Left lung (tissue), 10 donors: ENCODE data around the gene SLC39A8. TPM values are rescaled to one million over a fixed set of nuclear protein-coding genes. Genes with fewer than 3 reads are reported as not detected.
"Not testable (repeated sequence)": the region's sequence is repeated elsewhere in the genome, so short reads cannot be mapped to it uniquely, and the experiment has no call there.

ENCODE experiments used
- ATAC-seq: fragments of 200-7000 bp; cut with Tn5 transposase; one replicate; pipeline ENCODE4 v1.9.1; 2020; ENCODE audit warnings: moderate library complexity
- DNase-seq, 4 donors: peaks; one replicate each; pipeline ENCODE4 v3.0.0-alpha.2; 2013 to 2020
- H3K27ac ChIP-seq, 2 donors: fragments of 200-600 bp; sonication (generic) in 1 of 2; one replicate each; pipeline versions ENCODE4 v1.5.0 to v1.8.0; 2020 to 2021
- H3K27me3 ChIP-seq, 2 donors: fragments of 200-600 bp; sonication (generic) in 1 of 2; one replicate each; pipeline versions ENCODE4 v1.5.0 to v1.8.0; 2020 to 2021
- H3K36me3 ChIP-seq, 2 donors: fragments of 200-600 bp; sonication (generic) in 1 of 2; one replicate each; pipeline versions ENCODE4 v1.5.0 to v1.8.0; 2020 to 2021
- H3K4me1 ChIP-seq, 2 donors: fragments of 200-600 bp; one replicate each; pipeline ENCODE4 v1.8.0; 2021
- H3K4me3 ChIP-seq, 2 donors: fragments of 200-600 bp; sonication (generic) in 1 of 2; one replicate each; pipeline versions ENCODE4 v1.5.0 to v1.8.0; 2020 to 2021; ENCODE audit warnings: mild to moderate bottlenecking in 1 of 2
- H3K9me3 ChIP-seq, 2 donors: fragments of 200-600 bp; sonication (generic) in 1 of 2; one replicate each; pipeline versions ENCODE4 v1.5.0 to v1.8.0; 2020 to 2021
- CTCF ChIP-seq, 2 donors: fragments of 200-600 bp; sonication (generic) in 1 of 2; IDR thresholded peaks; one replicate each; pipeline versions ENCODE4 v1.5.0 to v1.8.0; 2021; ENCODE audit warnings: antibody characterized with exemption in 2 of 2
- intact Hi-C, 2 donors: fragments of 100-400 bp; cut with DNase I; formaldehyde crosslinking; loops; one replicate each; pipeline versions ENCODE4 v1.11.2 to v1.14.2; 2022
- polyA plus RNA-seq, 6 donors: library from polyadenylated mRNA; unstranded; fragments of 120-200 nt; gene quantifications; one replicate each; pipeline ENCODE4 v1.2.1, GENCODE V29; 2013; ENCODE audit not compliant: insufficient read length in 6 of 6
- total RNA-seq, 2 donors: library from RNA; stranded (reverse); fragmentation: NEBNext Ultra II Directional; extraction: Animal tissue kit (Norgen Biotek cat#: 25700); gene quantifications; one replicate each; pipeline ENCODE4 v1.2.1, GENCODE V29; 2021
- donor health status: DM: no; HTN: yes; CAD: no.
- donor health status: DM: no; HTN: no; CAD: no.

The SLC39A8 gene
- total and polyA plus RNA-seq, 8 donors, result 4.5 to 318 (median 7.1) TPM

GRCh38 chr4:102246416-102246815, 98.9 kb downstream of the SLC39A8 start:
- TF ChIP-seq CTCF (IDR thresholded peaks at IDR 0.05), result no peak
- Histone ChIP-seq H3K9me3 (peaks cover 0 to 8% of the 10 kb centered on the region in 2 donors), H3K4me1 (no peaks in the 10 kb centered on the region), H3K4me3 (no peak overlapping the region), H3K36me3 (no peaks in the 10 kb centered on the region), H3K27ac (no peak overlapping the region), H3K27me3 (no peaks in the 10 kb centered on the region)
- no peak for DNase-seq
- intact Hi-C loops, result no loop called here
- ATAC-seq, result no peak

DNA sequence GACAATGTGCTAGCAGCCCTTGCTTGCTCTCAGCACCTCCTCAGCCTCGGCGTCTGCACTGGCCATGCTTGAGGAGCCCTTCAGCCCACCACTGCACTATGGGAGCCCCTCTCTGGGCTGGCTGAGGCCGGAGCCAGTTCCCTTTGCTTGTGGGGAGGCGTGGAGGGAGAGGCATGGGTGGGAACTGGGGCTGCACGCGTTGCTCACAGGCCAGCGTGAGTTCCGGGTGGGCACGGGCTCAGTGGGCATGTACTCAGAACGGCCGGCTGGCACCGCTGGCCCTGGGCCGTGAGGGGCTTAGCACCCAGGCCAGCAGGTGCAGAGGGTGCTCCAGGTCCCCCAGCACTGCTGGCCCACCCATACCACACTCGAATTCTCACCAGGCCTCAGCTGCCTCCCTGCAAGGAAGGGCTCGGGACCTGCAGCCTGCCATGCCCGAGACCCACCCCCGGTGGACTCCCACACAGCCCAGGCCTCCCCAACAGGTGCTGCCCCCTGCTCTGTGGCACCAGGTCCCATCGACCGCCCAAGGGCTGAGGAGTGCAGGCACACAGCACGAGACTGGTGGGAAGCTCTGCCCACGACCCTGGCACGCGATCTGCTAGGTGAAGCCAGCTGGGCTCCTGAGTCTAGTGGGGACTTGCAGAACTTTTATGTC, 100.3 kb downstream of the SLC39A8 start:
- intact Hi-C loops, result no loop called here
- no peak overlapping the region for H3K27ac ChIP-seq
- no peak for TF ChIP-seq CTCF (IDR thresholded peaks at IDR 0.05)
- H3K4me1 ChIP-seq, result no peaks in the 10 kb centered on the region
- ATAC-seq (no peak), DNase-seq (peak in 1 of 4 donors; percentile 70)
- H3K4me3 ChIP-seq, result no peak overlapping the region
- H3K27me3 ChIP-seq, result no peaks in the 10 kb centered on the region
- no peaks in the 10 kb centered on the region for H3K36me3 ChIP-seq
- H3K9me3 ChIP-seq, result peaks cover 0 to 10% of the 10 kb centered on the region in 2 donors

DNA sequence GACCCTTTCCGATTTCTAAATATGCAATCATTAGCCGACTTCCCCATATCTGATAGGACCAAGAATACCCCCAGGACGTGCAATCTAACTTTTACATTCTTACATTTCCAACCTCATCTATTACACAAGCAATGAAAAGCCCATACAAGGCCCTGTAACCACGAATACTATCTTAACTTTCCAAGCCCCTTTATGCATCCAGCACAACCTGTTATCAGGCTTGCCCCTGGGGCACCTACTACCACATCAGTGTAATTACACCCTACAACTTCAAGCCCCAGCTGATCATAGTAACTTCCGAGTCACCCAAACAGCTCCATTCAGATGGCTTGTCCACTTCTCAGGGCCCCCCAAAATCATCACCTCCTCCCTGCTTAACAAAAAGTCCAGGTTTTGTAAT, 102.0 kb downstream of the SLC39A8 start:
- H3K27me3 ChIP-seq, H3K27ac ChIP-seq, intact Hi-C loops, ATAC-seq, H3K4me1 ChIP-seq, H3K36me3 ChIP-seq, H3K4me3 ChIP-seq, DNase-seq: not testable (repeated sequence)
- H3K9me3 ChIP-seq, result peaks cover 0 to 10% of the 10 kb centered on the region in 2 donors

DNA sequence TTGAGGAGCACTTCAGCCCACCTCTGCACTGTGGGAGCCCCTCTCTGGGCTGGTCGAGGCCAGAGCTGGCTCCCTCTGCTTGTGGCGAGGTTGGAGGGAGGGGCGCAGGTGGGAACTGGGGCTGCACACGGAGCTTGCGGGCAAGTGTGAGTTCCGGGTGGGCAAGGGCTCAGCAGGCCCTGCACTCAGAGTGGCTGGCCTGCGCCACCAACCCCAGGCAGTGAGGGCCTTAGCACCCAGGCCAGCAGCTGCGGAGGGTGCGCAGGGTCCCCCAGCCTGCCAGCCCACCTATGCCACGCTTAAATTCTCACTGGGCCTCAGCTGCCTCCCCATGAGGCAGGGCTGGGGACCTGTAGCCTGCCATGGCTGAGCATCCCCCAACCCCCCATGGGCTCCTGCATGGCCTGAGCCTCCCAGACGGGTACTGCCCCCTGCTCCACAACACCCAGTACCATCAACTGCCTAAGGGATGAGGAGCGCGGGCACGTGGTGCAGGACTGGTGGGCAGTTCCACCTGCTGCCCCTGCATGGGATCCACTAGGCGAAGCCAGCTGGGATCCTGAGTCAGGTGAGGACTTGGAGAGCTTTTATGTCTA, 110.9 kb downstream of the SLC39A8 start:
- peaks cover 0 to 10% of the 10 kb centered on the region in 2 donors for H3K9me3 ChIP-seq
- no peak overlapping the region for H3K27ac ChIP-seq
- no peak for TF ChIP-seq CTCF (IDR thresholded peaks at IDR 0.05)
- DNase-seq (peak in 1 of 4 donors; percentile 61), ATAC-seq (no peak)
- no peaks in the 10 kb centered on the region for H3K27me3 ChIP-seq
- H3K36me3 ChIP-seq, result no peaks in the 10 kb centered on the region
- no peak overlapping the region for H3K4me3 ChIP-seq
- intact Hi-C loops, result no loop called here
- H3K4me1 ChIP-seq, result no peaks in the 10 kb centered on the region

- TF ChIP-seq CTCF (IDR thresholded peaks at IDR 0.05), result no peak
- H3K4me3 ChIP-seq, result no peak overlapping the region
- H3K9me3 ChIP-seq, result peaks cover 0 to 16% of the 10 kb centered on the region in 2 donors
- ATAC-seq (no peak), DNase-seq (no peak)
- intact Hi-C loops, result no loop called here
- H3K36me3 ChIP-seq, result no peaks in the 10 kb centered on the region
- no peak overlapping the region for H3K27ac ChIP-seq
- no peaks in the 10 kb centered on the region for H3K4me1 ChIP-seq
- H3K27me3 ChIP-seq, result no peaks in the 10 kb centered on the region
Measured at GRCh38 chr4:102230194-102230593, 115.1 kb downstream of the SLC39A8 start.
